Naive B cell (primary cell): ENCODE data around the gene PLA2G6. TPM values are rescaled to one million over a fixed set of nuclear protein-coding genes. Genes with fewer than 3 reads are reported as not detected.

Source experiments
- ATAC-seq, 2 donors: fragments of 150-1000 bp; cut with Tn5 transposase; 2 replicates each; pipeline ENCODE4 v1.10.0; 2021; ENCODE audit warnings: low read depth in 2 of 2, mild to moderate bottlenecking in 2 of 2, moderate library complexity in 2 of 2
- DNase-seq: peaks from one replicate; pipeline ENCODE4 v3.0.0; 2022
- H3K27ac Mint-ChIP-seq, 6 donors: one replicate each; pipeline ENCODE4 v1.8.0; 2020 to 2022; ENCODE audit warnings: mild to moderate bottlenecking in 6 of 6, mixed read lengths in 6 of 6, moderate library complexity in 5 of 6, inconsistent platforms in 2 of 6
- H3K27me3 Mint-ChIP-seq, 3 donors: one replicate each; pipeline ENCODE4 v1.8.0; 2021 to 2022; ENCODE audit warnings: mixed read lengths in 3 of 3, mild to moderate bottlenecking in 1 of 3
- H3K36me3 Mint-ChIP-seq, 2 donors: one replicate each; pipeline ENCODE4 v1.8.0; 2020 to 2022; ENCODE audit warnings: mixed read lengths in 2 of 2, inconsistent platforms in 1 of 2, mild to moderate bottlenecking in 1 of 2
- H3K4me1 Mint-ChIP-seq, 3 donors: one replicate each; pipeline ENCODE4 v1.8.0; 2020 to 2022; ENCODE audit warnings: mixed read lengths in 3 of 3, inconsistent platforms in 1 of 3, mild to moderate bottlenecking in 1 of 3, moderate library complexity in 1 of 3
- H3K4me3 Mint-ChIP-seq, 8 donors: one replicate each; pipeline ENCODE4 v1.8.0; 2020 to 2022; ENCODE audit warnings: mild to moderate bottlenecking in 8 of 8, mixed read lengths in 8 of 8, moderate library complexity in 8 of 8, inconsistent platforms in 2 of 8
- H3K9me3 Mint-ChIP-seq, 7 donors: one replicate each; pipeline ENCODE4 v1.8.0; 2020 to 2022; ENCODE audit warnings: mixed read lengths in 7 of 7, mild to moderate bottlenecking in 5 of 7, inconsistent platforms in 2 of 7, moderate library complexity in 1 of 7
- polyA plus RNA-seq, 6 donors: library from polyadenylated mRNA; unstranded; fragments of 300-500 nt; fragmentation: Illumina TruSeq; gene quantifications; one replicate each; pipeline ENCODE4 v1.2.3, GENCODE V29; 2021; ENCODE audit warnings: low read depth in 6 of 6

PLA2G6 gene
- polyA plus RNA-seq, 6 donors from 2014 or later, result 2.7 to 7.6 (median 3.9) TPM; not detected in 1

DNA sequence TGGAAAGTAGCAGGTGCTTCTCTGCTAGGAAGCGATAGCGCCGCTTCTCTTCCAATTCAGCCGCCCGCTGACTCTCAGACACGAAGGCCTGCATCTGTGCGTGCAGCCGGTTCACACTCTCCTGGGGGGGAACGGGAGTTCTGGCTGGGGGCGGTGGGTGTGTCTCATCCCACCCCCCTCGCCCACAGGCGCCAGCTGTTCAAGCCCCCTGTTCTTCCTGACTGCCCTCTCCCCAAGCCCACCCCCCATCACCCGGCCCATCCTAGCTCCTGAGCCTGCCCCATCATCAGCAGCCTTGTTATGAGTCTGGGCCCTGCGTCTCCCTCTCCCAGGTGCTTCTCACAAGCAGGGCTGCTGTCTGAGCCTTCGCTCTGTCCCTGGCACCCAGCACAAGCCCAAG is 84.6 kb downstream of the PLA2G6 start:
- Mint-ChIP-seq H3K9me3 (no peaks in the 10 kb centered on the region), H3K27ac (no peak overlapping the region), H3K4me1 (peaks cover 0 to 5% (median 0%) of the 10 kb centered on the region in 3 donors), H3K36me3 (peaks cover 4 to 12% of the 10 kb centered on the region in 2 donors), H3K27me3 (no peaks in the 10 kb centered on the region), H3K4me3 (no peak overlapping the region)
- DNase-seq (no peak), ATAC-seq (no peak)

DNA sequence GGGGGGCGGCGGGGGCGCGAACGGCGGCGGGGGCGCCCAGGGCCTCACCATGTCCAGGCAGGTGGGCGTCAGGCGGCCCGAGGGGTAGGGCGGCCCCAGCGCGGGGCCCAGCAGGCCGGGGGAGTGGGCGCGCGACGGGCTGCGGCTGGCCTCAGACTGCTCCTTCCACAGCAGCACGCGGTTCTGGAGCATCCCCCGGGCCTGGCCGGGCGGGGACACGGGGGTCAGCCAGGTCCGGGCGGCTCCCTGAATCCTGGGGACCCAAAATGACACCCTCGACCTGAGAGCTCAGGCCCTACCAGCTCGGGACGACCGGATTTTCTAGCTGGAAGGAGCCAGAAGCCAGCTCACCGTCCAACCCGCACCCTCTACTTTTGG is 92.2 kb downstream of the PLA2G6 start:
- H3K9me3 Mint-ChIP-seq, result no peaks in the 10 kb centered on the region
- peaks cover 14 to 28% (median 20%) of the 10 kb centered on the region in 3 donors for H3K27me3 Mint-ChIP-seq
- ATAC-seq, result no peak
- H3K4me1 Mint-ChIP-seq, result no peaks in the 10 kb centered on the region
- H3K4me3 Mint-ChIP-seq, result peak overlapping the region in 1 of 8 donors; percentile 61
- peaks cover 0 to 11% of the 10 kb centered on the region in 2 donors for H3K36me3 Mint-ChIP-seq
- DNase-seq, result no peak
- H3K27ac Mint-ChIP-seq, result no peak overlapping the region

DNA sequence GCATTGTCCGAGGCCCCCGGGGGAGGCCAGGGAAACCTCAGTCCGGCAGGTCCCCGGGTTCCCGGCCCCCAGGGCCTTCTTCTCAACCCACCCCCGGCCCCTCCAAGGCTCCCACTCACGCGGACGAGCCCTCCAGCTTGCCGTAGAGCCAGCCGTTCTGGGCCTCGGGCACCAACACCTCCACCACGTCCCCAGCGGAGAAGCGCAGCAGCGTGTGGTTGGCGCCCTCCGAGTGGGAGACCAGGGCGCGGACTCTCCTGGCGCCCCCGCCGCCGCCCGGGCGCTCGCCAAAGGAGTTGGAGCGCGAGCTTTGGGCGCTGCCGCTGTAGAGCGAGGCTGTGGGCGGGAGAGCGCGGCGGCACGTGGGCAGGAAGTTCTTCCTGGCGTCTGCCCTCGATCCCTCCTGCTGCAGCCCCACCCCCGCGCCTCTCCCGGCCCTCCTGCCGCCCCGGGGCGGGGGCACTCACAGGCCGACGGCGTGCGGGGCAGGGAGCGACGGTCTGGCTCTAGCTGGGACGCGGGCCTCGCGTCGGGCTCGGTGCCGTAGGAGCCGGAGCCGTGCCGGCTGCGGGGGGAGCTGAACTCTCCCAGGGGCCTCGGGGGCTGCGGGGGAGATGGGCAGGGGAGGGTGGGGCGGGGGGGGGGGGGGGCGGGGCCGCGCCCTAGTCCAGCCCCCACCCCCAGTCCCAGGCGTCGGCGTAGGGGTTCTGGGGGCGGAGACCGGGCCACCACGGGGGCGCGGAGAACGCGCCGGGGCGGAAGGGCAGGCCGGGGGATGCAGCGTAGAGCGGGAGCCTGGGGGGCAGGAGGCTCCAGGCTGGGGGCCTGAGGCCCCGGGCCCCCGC is 92.8 kb downstream of the PLA2G6 start:
- DNase-seq, result no peak
- no peaks in the 10 kb centered on the region for H3K4me1 Mint-ChIP-seq
- no peak overlapping the region for H3K27ac Mint-ChIP-seq
- no peaks in the 10 kb centered on the region for H3K9me3 Mint-ChIP-seq
- no peak for ATAC-seq
- peaks cover 14 to 29% (median 20%) of the 10 kb centered on the region in 3 donors for H3K27me3 Mint-ChIP-seq
- peaks cover 0 to 11% of the 10 kb centered on the region in 2 donors for H3K36me3 Mint-ChIP-seq
- no peak overlapping the region for H3K4me3 Mint-ChIP-seq

DNA sequence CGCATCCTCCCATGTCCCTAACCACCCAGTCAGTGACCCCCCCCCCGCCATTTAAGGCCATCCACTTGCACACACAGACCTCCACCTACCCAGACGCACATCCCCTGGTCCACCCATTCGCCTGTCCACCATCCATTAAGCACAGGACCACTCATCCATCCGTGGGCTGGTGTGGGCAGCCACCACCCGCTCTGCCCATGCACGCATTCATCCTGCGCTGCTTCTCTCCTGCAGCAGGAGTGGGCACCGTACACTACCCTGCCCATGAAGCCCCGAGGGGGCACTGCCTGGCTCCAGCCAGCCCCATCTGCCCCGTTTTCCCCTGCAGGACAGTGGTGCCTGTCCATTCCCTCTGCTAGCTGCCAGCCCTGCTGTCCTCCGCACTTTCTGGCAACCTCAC is 93.8 kb downstream of the PLA2G6 start:
- H3K4me1 Mint-ChIP-seq, result peaks cover 0 to 2% (median 0%) of the 10 kb centered on the region in 3 donors
- H3K36me3 Mint-ChIP-seq, result peaks cover 0 to 11% of the 10 kb centered on the region in 2 donors
- DNase-seq, result no peak
- no peak for ATAC-seq
- no peaks in the 10 kb centered on the region for H3K9me3 Mint-ChIP-seq
- H3K27ac Mint-ChIP-seq, result peak overlapping the region in 1 of 6 donors; percentile 37
- H3K27me3 Mint-ChIP-seq, result peaks cover 14 to 39% (median 25%) of the 10 kb centered on the region in 3 donors
- H3K4me3 Mint-ChIP-seq, result no peak overlapping the region

DNA sequence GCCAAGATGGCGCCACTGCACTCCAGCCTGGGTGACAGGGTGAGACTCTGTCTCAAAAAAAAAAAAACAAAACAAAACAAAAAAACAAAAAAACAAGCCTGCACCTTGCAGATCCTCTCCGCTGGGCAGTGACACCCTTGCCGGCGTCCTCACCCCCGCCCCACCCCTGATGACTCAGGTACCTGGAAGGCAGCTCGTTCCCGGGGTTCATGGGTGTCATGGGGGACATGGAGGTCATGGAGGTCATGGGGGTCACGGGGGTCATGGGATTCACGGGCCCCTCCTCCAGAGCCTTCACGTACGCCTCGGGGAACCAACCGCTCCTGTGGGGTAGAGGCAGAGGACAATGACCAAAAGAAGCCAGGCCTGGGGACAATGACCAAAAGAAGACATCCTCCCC is 94.7 kb downstream of the PLA2G6 start:
- Mint-ChIP-seq H3K4me1 (peaks cover 0 to 7% (median 5%) of the 10 kb centered on the region in 3 donors), H3K36me3 (peaks cover 0 to 11% of the 10 kb centered on the region in 2 donors), H3K27me3 (peaks cover 14 to 48% (median 24%) of the 10 kb centered on the region in 3 donors), H3K9me3 (no peaks in the 10 kb centered on the region), H3K27ac (no peak overlapping the region), H3K4me3 (no peak overlapping the region)
- no peak for ATAC-seq
- no peak for DNase-seq

DNA sequence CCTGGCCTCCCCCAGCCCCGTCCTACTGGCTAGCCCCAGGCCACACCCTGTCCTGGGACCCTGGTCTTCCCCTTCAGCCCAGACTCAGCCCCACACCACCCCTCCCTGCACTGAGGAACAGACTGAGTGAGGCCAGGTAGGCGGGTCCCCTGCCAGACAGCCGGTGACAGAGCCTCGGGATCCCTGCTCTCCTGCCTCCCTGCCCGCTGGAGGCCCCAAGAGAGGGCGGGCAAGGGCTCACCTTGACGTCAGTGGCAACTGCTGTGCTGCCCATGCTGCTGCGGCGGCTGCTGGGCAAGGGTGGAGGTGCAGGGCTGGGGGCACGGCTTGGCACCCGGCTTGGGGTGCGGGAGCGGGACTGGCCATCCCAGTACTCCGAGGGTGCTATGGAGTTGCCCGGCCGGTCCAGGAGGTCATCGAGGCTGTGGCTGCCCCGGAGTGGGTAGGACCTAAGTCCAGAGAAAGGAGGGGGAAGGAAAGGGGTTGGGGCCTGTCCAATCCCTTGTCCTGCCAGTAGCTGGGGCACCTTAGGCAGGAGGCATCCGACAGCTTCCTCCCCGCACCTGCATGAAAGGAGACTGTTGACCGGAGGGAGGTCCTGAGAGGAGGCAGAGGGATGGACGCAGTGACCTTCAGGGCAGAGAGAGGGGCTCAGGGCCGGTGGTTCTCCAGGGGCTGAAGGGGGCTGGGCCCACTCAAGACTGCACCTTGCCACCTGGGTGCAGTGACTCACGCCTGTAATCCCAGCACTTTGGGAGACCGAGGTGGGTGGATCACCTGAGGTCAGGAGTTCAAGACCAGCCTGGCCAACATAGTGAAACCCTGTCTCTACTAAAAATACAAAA is 95.4 kb downstream of the PLA2G6 start:
- H3K36me3 Mint-ChIP-seq, result peaks cover 0 to 11% of the 10 kb centered on the region in 2 donors
- ATAC-seq (no peak), DNase-seq (no peak)
- no peaks in the 10 kb centered on the region for H3K9me3 Mint-ChIP-seq
- peak overlapping the region in 1 of 8 donors; percentile 9 for H3K4me3 Mint-ChIP-seq
- no peak overlapping the region for H3K27ac Mint-ChIP-seq
- peaks cover 14 to 52% (median 21%) of the 10 kb centered on the region in 3 donors for H3K27me3 Mint-ChIP-seq
- H3K4me1 Mint-ChIP-seq, result peaks cover 0 to 11% (median 7%) of the 10 kb centered on the region in 3 donors

DNA sequence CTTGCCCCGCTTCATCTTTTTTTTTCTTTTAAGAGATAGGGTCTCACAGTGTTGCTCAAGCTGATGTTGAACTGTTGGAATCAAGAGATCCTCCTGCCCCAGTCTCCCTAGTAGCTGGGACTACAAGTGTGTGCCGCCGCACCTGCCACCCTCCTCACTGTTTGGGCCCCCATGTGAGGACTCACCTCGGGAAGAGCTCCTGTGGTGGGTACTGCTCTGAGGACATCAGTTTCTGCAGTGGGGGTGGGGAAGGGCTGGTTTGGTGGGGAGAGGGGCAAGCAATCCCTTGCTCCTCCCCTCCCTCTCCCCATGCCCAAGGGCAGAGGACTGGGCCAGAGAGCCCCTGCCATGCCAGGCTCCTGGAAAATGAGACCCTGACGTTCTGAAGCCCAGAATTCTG is 96.1 kb downstream of the PLA2G6 start:
- H3K27ac Mint-ChIP-seq, result no peak overlapping the region
- peaks cover 0 to 11% (median 7%) of the 10 kb centered on the region in 3 donors for H3K4me1 Mint-ChIP-seq
- no peak for DNase-seq

DNA sequence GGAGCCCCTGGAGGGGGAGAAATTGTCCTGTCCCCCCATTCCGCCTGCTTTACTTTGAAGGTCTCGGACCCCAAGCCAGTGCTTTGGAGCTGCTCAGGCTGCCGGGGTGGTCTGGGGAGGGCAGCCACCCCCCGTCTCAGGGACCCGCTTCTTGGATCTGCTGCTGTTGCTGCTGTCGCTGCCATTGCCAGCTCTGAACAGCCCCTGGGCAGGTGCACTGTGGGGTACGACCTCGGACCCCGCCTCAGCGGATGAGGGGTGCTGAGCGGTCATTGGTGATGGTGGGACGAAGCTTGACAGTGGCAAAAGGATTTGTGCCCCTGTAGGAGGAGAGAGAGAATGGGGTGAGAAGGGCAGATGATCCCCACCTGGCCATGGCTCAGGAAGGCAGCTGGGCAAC is 96.6 kb downstream of the PLA2G6 start:
- DNase-seq (no peak), ATAC-seq (no peak)
- no peaks in the 10 kb centered on the region for H3K9me3 Mint-ChIP-seq
- no peak overlapping the region for H3K4me3 Mint-ChIP-seq
- H3K36me3 Mint-ChIP-seq, result peaks cover 0 to 11% of the 10 kb centered on the region in 2 donors
- H3K27me3 Mint-ChIP-seq, result peaks cover 11 to 52% (median 19%) of the 10 kb centered on the region in 3 donors
- no peak overlapping the region for H3K27ac Mint-ChIP-seq
- H3K4me1 Mint-ChIP-seq, result peaks cover 0 to 11% (median 7%) of the 10 kb centered on the region in 3 donors

More for the DNA sequence above, 96.1 kb downstream of the PLA2G6 start:
- Mint-ChIP-seq H3K9me3 (no peaks in the 10 kb centered on the region), H3K4me3 (peak overlapping the region in 1 of 8 donors; percentile 9), H3K27me3 (peaks cover 14 to 52% (median 15%) of the 10 kb centered on the region in 3 donors), H3K36me3 (peaks cover 0 to 11% of the 10 kb centered on the region in 2 donors)
- no peak for ATAC-seq

DNA sequence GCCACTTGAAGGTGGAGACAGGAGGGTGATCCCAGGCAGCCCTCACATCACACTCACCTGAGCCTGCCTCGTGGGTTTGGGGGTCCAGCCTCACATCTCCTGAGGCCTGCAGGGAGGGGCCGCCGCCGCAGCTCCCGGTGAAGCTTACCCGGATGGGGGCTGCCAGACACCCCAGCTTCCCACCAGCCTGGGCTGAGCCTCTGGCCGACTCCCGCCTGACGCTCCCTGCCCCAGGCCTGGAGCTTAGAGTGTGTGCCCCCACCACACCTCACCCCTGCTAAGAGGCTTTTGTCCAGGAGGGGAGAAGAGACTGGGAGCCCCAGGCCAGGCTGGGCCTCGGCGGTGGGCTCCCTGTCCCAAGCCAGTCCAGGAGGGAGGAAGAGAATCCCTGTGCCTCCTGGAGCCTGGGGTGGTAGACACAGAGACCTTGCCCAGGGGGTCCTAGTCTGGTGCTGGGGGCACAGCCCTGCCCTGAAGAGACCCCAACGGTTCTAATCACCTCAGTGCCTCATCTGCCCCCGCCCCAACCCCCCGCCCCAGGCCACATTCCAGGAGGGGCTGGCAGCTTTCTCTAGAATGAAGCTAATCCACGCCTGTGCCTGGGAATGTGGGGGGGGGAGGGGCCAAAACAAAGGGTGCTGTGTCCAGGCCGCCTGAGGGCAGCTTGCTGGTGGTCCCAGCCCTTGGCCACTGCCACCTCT is 97.5 kb downstream of the PLA2G6 start, which contains the start of gene SLC16A8:
SLC16A8 (minus strand) TSS at position 254 of the 701 bp plus-strand sequence. CDS start 1,311 bp downstream, outside the sequence.
- peak within 1 kb of the TSS in 2 of 8 donors; percentile 12 to 20 for H3K4me3 Mint-ChIP-seq
- H3K27ac Mint-ChIP-seq, result no peak within 1 kb of the TSS
- H3K36me3 Mint-ChIP-seq, result peaks cover 0 to 11% of the 10 kb centered on the region in 2 donors
- no peak for DNase-seq
- peaks cover 0 to 11% (median 7%) of the 10 kb centered on the region in 3 donors for H3K4me1 Mint-ChIP-seq
- peaks cover 11 to 61% (median 24%) of the 10 kb centered on the region in 3 donors for H3K27me3 Mint-ChIP-seq
- ATAC-seq, result no peak
- no peaks in the 10 kb centered on the region for H3K9me3 Mint-ChIP-seq

DNA sequence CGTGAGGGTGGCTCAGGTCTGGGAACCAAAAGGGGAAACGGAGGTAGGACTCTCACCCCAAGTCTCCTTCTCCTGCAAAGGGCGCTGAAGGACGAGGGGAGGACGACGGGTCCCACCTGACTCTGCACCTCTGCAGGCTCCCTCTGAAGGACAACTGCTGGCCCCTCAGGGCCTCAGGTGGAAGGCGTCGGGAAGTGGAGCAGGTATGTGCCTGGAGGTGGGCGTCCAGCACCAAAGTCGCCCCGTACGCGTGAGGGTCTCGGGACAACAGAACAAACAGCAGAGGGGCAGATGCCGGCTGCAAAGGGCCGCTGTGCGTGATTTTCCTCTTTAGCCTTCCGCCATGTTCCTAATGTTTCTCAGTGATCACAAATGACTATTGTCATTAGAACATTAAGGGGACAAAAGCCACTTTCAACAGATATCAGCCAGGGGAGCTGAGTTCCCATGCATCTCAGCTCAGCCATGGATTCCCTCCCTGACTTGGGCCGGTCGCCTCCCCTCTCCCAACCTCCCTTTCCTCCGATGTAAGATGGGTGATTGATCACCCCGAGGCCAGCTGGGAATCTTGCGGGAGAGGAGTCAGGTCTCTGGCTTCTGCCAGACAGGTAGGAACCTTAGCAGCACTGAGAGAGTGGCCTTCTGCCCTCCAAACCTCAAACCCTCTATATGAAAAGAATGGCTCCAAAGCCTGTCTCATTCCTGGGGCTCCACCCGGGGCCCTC is 98.5 kb downstream of the PLA2G6 start:
- H3K27ac Mint-ChIP-seq, result no peak overlapping the region
- no peaks in the 10 kb centered on the region for H3K9me3 Mint-ChIP-seq
- no peak for DNase-seq
- H3K4me1 Mint-ChIP-seq, result peaks cover 0 to 11% (median 7%) of the 10 kb centered on the region in 3 donors
- no peak for ATAC-seq
- H3K36me3 Mint-ChIP-seq, result peaks cover 0 to 10% of the 10 kb centered on the region in 2 donors
- H3K27me3 Mint-ChIP-seq, result peaks cover 11 to 55% (median 20%) of the 10 kb centered on the region in 3 donors
- peak overlapping the region in 2 of 8 donors; percentile 12 to 20 for H3K4me3 Mint-ChIP-seq

DNA sequence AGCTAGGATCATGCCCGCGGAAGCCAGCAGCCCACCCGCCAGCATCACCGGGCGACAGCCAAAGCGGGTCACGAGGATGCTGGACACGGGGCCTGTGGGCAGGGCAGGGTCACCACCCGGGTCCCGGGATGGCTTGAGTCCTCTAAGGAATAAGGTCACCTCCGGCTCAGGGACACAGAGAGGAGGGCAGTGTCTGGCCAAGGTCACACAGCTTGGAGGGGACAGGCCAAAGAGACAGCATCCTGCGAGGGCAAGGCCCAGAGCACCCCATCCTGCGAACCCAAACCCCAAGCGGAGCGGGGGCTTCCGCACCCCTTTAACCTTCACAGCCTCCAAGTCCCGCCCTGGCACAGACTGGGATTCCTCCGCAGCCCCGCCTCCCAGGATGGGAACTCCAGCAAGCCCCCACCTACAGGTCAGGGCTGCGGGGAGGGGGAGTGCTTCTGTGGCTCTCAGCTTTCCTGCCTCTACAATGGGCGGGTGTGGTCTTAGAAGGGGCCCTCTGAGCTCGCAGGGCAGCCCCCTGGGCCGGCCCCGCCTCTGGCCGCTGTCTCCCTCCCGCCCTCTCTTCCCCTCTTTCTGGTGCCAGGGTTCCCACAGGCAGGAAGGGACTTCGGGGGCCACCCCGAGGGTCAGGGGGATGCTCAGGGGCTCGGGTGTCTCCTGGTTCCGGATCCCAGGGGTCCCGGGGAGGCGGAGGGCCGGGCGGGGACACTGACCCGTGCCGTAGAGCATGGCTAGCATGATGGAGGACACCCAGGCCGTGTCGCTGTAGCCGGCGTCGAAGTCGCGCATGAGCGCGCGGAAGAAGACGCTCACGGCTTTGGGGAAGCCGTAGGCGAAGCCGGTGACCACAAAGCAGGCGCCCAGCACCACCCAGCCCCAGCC is 99.4 kb downstream of the PLA2G6 start:
- Mint-ChIP-seq H3K9me3 (no peaks in the 10 kb centered on the region), H3K27me3 (peaks cover 5 to 46% (median 11%) of the 10 kb centered on the region in 3 donors), H3K27ac (no peak overlapping the region), H3K4me1 (peaks cover 0 to 11% (median 7%) of the 10 kb centered on the region in 3 donors), H3K4me3 (peak overlapping the region in 5 of 8 donors; percentile 28 to 69 (median 59)), H3K36me3 (peaks cover 0 to under 1% of the 10 kb centered on the region in 2 donors)
- DNase-seq (no peak), ATAC-seq (peak; percentile 28 to 49)
